Stimulated activated CD8-positive, alpha-beta memory T cell treated with anti-CD3 and anti-CD28 coated beads, Interleukin-4, amount 100 ng/mL, for 24 hours (primary cell): ENCODE results near the gene RUNX1.

Experiments used
- DNase-seq: peaks from one replicate; pipeline ENCODE4 v3.0.0-alpha.2; 2020; ENCODE audit warnings: low read depth

Gene RUNX1

DNA sequence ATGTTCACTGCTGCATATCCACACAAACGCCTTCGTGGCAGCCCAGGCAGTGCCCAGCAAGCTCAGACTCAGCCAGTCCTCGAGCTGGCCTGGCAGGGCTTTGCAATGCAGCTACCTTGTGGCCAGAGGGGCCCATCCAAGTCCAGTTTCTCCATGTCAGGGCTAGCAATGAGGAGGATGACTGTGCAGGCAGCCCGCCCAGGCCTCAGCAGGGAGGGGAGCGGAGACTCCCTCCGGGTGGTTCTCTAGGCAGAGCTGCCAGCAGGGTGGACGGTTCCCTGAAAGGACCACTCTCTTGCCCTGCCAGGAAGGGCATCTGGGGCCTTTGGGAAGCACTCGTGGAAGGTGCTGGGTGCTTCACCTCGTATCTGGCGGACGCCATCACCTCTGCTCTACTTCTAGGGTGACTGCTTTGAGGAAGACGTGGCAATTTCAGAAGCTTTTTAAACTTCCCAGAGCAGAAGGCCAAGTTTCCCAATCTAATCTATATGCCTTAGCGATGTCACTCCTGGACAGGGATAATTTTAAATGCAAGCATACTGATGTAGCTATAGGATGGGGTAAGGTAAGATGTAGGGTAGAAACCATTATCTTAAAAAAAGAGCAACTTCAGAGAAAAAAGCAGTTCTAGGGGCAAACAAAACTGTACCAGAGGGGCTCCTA lies 56.2 kb downstream of the RUNX1 start:
- no peak for DNase-seq

DNA sequence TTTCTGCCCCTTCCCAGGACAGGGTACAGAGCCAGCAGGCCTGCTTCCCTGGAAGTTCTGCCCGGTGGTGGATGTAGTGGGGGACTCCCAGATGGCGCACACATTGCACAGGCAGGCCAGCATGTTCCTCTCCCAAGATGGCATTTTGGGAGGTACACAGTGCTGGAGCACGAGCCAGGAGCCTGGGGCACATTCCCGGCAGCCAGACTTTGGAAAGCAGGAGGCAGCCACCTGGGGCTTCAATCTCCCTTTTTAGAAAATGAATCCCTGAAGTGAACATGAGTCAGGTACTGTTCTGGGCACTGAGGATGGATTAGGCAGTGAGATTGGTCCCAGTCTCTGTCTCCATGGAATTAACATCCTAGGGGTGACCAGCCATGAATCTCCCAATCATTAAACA lies 56.9 kb downstream of the RUNX1 start:
- DNase-seq: no peak

DNA sequence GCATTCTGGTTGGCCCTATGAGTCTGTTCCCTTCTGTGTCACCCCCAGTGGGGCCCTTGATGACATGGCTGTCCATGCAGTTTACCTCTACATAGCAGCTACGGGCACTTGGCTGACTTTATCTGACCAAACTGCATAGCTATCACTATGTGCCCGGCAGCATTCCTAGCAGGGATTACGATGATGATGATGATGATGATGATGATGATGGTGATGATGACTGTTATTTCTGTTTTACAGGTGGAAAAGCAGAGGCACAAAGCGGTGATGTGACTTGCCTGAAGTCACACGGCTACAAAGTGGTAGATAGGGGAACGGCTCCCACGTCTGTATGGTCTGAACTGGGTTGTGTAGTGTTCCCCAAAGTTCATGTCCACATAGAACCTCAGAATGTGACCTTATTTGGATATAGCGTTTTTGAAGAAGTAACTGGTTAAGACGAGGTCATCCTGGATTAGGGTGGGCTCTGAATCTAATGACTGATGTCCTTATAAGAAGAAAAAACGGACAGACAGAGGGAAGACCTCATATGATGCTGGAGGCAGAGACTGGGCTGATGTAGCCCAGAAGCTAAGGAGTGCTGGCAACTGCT lies 57.6 kb downstream of the RUNX1 start:
- no peak for DNase-seq

DNA sequence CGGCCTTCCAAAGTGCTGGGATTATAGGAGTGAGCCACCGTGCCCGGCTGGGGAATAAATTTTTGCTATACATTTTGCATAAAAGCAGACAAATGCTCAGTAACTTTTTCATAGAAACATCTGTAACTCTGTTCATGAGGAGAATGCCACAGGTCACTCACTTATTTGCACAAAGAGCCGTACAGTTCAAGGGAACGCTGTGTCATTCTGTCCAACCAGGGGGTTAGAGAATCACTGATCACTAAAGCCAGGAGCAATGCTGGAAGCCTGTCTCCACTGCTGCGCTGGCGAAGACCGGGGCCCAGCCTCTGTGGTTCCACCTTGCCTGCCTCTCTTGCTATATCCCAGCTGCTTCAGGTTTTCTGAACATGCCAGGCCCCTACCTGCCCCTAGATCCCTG lies 58.3 kb downstream of the RUNX1 start:
- no peak for DNase-seq

DNA sequence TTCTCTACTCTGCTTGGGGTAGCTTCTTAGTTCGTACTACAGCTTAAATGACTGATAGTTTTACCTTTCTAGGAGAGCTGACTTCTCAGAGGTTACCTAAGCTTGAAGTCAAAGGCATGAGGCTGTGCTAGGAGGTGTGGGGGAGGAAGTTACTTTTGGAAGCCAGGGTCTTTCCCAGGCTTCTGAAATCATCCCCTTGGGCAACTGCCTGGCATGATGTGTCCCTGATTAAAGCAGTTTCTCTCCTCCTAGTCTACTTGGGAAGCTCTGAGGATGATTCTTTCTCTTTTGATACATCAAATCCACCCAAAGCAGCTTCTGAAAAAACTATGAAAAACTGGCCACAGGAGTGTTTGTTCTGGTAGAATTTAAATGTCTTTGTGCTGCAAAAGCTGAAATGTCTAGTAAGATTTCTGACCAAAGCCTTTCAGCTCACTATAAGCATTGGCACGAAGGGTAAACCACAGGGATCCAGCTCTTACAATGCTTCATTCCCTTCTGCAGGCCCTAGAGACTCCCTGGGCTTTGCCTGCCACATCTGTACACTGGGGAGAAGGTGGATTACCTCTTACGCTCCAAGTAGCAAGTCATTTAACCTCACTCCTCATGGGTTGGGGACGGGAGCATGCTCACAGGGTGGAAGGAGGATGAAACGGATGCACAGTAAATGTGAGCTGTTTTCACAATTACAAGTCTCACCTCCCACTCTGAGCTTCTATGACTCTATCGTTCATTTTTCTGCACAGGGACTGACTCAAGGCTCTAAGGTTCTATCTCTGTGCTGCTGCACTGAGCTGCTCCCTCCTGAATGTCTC lies 59.6 kb downstream of the RUNX1 start:
- no peak for DNase-seq

DNA sequence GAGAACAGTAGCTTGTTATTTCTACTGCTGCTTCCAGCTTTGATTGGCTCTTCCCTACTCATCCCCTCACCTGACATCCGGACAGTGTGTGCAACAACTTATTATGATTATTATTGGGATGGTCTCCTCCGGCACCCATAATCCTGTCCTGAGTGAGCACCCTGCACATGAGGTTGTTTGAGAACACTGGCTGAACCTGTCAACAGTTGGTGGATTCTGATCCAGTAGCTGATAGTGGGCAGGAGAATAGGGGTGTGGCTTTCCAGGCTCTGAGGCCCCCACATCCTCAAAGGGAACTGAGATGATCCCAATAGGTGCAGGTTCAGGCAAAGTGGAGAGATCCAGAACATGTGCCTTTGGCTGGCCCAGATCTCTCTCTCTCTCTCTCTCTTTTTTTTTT lies 60.5 kb downstream of the RUNX1 start:
- no peak for DNase-seq

DNA sequence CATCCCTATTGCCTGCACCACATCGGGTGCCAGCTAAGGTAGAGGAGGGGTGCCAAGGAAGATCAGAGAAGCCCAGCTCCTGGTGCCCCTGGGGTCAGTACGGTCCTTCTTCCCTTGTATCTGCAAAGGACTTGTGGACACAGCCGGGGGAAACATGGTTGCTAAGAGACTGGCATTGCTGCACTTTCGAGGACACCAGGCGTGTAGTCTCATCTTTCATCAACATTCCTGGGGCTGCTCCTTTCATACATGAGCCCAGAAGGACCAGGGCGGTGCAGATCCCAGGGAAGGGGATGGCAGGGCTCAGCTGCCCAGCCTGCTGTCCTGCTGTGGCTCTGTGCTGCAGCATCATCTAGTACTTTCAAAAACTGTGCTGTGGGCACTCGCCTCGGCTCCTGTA lies 61.0 kb downstream of the RUNX1 start:
- no peak for DNase-seq

DNA sequence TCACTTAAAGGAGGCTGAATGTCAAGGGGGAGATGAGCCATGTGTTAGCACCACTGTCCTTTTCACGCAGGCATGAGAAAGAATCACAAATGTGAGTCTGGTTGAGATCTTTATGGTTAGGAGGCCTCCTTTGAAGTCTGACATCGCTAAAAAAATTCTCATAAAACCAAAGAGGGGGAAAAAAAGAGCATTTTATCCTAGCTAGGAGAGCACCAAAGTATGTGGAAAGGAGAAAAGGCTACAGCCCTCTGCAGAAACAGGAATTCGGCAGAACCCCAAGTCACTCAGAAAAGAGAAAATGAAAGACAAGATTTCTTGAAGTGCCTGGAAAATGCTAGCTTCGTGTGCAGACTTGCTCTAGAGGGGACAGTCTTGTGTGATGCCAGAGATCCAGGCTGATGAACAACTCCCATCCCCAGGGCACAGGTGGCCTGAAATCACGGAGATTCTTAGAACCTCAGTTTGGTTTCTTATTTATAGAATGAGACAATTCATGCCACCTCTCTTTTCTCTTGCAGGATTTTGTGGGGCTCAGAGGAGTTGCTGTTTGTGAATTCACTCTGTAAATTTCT lies 61.5 kb downstream of the RUNX1 start:
- DNase-seq: no peak

DNA sequence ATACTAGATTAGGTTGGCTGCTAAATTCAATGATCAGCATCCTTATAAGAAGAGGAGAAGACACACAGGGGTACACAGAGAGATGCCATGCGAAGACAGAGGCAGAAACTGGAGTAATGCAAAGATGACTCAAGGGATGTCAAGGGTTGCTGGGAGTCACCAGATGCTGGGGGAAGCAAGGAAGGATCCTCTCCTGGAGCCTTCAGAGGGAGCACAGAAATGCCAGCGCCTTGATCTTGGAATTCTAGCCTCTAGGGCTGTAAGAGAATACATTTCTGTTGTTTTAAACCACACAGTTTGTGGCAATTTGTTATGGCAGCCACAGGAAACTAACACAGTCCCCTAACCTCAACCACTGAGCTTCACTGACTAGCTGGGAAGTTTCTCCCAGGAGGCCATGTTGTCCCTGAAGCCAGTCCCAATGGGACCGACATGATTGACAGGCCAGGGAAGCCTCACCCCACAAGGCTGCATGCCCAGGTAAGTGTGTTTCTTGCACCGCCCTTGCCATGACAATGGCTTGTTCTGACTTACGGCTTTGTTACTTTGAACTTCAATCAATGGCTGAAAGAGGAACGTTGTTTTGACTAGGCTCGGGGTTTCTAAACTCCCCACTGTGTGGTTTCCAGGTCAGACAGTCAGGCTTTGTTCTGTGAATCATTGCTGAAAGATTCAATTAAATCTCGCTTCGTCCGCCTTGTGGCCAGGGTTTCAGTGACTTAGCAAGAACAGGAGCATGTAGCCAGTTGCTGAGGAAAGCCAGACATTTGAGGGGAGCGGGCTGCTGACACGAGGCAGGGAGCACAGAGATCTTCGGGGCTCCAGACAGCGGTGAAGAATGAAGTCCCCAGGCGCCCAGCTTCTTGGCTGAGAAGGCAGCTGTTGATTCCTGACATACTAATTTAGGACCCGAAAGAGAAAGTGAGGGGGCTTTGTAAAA lies 62.3 kb downstream of the RUNX1 start:
- peak; percentile 52 for DNase-seq

DNA sequence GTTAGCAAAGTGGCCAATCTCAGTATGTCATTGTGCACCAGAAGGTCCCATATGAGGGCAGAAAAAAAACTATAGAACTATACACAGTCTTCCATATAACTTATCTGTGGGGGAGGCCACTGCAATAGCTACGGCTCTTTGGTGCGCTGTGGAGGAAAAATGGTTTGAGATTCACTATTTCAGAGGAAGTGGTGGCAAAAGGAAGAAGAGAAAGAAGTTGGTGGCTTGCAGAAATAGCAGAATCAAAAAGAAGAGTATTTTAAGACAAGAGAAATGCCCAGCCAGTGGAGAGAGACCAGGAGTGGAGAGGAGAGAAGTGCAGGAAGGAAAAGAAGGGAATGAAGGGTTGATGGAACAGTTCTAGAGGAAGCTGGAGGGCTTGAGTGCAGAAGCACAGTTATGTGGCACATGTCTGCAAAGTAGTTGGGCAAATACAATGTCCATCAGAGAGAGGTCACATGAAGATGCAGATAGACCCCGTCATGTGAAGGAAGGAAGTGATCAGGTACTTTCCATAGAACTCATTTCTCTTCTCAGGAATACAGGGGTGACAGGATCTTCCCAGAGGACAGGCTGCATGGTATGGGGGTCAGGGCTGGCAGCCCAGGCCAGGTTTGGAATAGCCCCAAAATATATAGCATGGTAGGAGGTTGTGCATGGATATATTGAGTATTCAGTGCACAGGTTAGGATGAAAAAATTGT lies 64.6 kb downstream of the RUNX1 start:
- no peak for DNase-seq

DNA sequence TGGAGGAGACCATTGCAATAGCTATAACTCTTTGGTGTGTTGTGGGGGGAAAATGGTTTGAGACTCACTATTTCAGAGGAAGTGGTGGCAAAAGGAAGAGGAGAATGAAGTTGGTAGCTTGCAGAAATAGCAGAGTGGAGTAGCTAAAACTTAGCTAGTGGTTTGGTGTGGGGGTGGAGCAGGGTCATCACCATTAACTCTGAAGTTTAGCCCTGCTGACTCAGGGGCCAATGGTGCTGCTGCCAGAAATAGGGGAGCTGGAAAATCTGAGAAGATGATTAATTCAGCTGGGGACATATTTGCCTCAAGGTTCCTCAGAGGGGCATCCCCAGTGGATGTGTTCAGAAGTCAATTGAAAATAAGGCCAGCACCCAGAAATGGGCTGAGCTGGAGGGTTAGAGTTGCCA lies 65.4 kb downstream of the RUNX1 start:
- DNase-seq: peak; percentile 58

DNA sequence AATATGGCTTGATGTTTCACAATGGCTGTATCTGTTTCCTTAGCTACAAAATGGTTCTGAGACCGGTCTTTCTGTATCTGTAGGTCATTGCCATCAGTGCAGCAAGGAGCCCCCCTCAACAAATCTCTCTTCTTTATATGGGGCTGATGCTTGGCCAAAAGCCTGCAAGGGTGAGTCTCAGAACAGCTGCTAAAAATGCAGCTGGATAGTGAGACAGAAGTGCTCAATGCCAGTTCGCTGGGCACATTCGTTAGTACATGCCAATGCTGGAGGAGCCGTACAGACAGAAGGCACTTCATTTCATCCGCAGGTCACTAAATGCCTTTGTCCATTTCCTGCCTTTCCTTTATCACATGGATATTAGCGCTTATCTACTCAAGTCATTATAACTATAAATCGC lies 67.3 kb downstream of the RUNX1 start:
- no peak for DNase-seq

DNA sequence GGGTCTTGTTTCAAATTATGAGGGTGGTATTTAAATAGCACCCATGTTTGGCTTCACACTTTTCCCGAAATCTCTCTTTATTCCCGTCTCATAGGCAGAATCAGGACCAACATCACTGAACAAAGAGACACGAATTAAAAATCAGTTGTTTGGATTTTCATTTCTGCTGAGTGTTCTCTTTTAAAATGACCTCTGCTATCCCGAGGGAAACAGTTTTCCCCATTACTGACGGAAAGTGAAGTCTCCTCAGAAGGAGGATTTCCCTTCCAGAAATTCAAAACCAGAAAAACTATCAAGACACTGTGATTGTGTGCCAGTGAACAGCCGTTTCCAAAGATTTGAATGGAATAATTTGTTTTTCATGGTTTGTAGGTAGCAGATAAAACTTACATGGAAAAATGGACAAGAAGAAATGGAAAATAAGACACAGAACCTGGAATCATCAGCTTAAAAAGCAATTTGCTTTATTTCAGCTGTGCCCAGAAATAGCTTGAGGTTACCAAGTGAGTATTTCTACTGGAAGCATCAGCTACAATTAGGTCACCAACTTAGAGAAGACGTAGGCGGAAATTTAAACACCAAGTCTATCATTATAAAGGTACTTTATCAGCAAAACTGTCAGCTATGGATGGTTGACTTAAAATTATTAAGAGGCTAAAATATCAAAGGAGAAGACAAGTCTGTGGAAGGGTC lies 68.5 kb downstream of the RUNX1 start:
- no peak for DNase-seq

DNA sequence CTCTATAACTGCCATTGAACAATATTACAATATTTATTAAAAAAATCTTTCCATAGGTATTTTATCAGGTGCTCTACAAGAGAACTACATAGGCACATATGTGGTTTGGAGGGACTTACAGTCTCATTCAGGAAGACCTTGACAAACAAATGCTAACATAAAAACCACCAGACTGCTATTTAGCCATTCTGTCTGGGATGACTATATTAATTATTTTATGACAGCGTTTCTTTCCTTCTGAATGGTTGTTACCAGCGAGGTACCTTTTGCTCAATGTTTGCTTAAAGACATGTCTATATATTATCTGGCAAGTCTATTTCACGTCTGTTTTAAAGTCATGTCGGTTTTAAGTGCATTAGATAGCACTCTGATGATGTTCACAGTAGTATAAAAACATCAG lies 69.7 kb downstream of the RUNX1 start:
- no peak for DNase-seq

DNA sequence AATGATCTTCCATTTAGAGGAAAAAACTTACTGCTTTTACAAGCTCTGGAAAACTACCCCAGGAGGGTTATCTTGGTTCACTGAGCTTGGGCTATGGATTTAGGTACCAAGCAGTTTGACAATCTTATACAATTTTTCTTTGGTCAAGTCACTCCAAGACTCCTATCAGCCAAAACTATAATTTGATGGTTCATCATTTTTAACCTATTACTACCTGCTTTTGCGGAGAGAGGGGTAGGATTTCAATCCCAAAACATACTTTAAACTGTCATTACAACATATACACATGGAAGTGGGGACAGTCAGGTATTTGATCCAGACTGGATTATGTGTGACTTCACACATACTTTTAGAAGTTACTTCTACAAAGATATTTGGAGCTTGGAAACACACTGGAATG lies 71.8 kb downstream of the RUNX1 start:
- no peak for DNase-seq

DNA sequence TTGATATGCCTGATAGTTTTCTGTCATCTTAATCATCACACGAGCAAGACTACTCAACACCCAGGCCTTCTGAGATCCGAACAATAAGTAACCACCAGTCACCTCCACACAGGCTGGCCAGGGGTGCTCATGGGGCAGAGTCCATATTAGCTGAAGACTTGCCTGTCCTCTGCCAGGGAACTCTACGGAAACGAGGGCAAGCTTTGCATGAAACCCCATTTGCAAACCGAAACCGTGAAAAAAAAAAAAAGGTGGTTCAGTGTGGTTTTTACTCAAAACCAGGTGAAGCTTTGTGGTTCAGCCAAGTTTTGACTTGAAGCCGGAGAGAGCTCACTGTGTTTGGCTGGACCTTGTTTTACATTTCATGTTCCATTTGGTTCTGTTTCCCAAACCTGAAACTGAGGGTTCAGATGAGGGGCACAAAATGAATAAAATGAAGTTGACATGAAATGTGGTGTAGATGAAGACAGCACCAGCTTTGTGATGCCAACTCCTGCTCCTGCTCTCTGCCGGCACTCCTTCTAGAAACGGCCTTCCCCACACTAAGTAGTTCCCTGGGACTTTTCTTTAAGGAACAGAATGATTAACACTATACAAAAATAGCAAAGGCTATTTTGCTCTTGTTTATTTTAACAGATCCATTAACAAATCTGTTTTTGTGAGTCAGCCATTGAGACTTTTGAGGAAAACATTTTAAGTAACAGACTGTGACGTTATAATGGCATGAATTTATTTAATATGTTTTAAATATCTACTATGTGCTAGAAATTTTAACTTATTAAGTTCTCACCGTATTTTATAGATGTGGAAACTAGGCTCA lies 74.7 kb downstream of the RUNX1 start:
- DNase-seq: no peak

DNA sequence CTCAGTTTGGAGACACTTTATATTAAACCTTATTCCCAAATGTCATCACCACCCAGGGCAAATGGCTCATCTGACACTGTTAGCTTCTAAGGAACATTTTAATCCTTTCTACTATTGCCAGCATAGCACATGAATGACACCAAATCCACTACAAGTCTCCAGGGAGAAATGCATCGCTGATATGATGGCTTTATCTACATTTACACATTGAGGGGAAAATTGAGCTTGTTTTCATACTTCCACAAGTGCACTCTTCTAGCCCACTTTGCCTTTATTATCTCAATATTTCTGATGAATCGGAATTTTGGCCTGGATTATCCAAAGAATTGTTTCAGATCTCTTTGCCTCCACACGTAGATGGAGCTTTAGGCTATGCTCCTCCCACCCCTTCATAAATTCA lies 75.4 kb downstream of the RUNX1 start:
- no peak for DNase-seq

DNA sequence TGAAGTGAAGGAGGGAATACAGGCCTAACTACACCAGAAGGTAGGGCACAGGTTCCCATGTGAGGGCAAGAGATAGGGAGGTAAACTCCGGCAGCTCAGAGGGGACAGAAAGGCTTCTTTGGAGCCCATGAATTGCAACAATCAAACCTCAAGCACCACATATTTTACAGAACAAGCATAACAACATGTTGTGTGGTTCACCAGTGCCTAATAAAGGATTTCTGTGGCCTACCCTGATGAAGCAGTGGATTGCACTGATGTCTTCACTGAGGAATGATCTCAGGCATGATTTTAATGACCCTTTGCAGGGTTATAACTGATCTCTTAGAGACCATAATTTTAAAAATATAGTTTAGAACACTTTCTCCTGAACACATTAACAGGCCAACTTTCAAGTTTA lies 77.4 kb downstream of the RUNX1 start:
- DNase-seq: no peak

DNA sequence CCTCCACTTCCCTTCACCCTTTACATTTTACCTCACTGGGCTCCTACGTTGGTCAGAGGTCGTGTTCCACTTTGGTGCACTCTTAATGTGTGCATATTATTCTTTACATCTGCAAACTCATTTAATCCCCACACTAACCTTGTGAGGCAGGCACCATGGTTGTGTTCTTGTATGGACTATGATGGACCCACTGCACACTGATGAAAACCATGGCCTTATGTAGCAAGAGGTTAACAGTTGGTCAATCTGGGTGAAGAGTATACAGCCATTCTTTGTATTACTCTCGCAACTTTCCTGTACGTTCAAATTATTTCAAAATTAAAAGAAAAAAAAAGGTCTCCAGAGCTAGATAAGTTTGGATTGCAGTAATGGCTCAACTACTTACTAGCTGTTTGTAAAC lies 78.5 kb downstream of the RUNX1 start:
- no peak for DNase-seq

DNA sequence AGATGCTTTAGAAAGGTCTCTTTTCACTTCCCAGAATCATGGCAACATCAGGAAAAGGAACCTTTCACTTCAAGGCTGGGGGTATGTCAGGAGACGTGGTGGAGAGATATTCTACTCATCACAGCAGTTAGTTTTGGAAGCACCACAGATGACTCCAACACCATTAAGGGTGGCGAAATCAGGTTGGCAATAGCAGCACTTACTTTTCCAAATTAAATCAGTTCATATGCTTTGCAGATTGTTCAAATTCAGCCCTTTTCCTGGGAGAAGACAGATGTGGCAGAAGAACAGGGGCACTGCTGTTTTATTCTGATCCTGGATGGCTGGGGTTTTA lies 79.0 kb downstream of the RUNX1 start:
- no peak for DNase-seq
